ENCODE data around the gene AAK1.

The AAK1 gene

DNA sequence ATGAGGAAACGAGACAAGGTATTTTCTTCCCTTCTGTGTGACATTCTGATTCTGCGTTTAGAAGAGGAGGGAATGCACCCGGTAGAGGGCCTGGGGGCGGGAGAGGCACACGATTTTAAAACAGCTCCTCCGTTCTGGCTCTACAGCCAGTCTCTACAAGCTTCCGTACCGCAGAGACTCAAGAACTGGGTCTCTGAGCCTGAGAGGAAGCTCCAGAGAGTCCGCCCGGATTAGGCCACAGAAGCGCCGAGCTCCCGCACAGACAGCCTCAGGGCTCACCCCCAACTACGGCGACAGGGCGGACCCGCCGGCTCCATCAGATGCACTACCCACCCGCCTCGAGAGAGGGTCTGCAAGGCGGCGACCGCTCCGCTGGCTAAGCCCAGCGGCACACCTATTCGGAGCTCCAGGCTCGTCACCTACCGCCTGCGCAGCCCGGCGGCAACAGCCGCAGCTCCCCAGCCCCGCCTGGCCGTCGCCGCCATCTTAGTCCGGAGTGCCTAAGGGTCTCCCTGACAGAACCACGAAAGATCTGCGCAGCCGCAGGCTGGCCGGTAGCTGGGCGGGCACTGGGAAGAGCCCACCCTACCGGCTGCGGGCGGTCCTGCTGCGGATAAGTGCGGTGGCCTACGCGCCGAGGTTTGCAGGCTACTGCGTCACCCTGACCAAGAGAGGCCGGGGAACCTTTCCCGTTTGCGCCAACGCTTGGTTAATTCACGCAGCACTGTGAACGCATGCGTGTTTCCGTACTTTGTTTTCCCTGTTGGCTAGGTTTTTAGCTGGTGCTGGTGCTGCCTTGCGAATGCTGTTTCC lies 206.4 kb downstream of the AAK1 start, which contains the start of gene NFU1:
TSS of gene NFU1 (minus strand) at position 498 of the 813 bp plus-strand sequence. CDS start at position 485, 13 bp downstream.
- TF ChIP-seq, protein P1, sequence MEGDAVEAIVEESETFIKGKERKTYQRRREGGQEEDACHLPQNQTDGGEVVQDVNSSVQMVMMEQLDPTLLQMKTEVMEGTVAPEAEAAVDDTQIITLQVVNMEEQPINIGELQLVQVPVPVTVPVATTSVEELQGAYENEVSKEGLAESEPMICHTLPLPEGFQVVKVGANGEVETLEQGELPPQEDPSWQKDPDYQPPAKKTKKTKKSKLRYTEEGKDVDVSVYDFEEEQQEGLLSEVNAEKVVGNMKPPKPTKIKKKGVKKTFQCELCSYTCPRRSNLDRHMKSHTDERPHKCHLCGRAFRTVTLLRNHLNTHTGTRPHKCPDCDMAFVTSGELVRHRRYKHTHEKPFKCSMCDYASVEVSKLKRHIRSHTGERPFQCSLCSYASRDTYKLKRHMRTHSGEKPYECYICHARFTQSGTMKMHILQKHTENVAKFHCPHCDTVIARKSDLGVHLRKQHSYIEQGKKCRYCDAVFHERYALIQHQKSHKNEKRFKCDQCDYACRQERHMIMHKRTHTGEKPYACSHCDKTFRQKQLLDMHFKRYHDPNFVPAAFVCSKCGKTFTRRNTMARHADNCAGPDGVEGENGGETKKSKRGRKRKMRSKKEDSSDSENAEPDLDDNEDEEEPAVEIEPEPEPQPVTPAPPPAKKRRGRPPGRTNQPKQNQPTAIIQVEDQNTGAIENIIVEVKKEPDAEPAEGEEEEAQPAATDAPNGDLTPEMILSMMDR (IDR thresholded peaks at IDR 0.05; ENCODE audit: low read depth, low read length, missing control alignments): peak; percentile 64
- peak; percentile 74 for DNase-seq (ENCODE audit: extremely low read depth, low read depth)
- H3K4me3 ChIP-seq (replicated peaks; ENCODE audit: low read depth, low read length): peak within 1 kb of the TSS; percentile 66

DNA sequence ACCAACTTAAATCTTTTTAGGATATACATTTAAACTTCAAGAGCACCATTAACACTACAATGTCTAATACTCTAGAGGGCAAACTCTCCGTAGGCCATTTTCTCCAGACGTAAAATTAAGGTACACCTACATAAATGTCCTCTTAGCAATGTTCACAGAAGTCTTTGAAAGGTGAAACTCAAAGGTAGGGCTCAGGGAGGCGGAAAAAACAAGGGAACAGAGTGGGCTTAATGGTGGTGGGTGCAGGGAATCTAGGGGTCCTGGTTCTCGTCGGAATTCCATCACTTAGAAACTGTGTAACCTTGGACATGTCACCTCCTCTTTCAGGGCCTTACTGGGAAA lies 207.0 kb downstream of the AAK1 start:
- TF ChIP-seq, protein P1 (IDR thresholded peaks at IDR 0.05; ENCODE audit: low read depth, low read length, missing control alignments): no peak
- H3K4me3 ChIP-seq (replicated peaks; ENCODE audit: low read depth, low read length): peak overlapping the region; percentile 66
- no peak for DNase-seq (ENCODE audit: extremely low read depth, low read depth)

DNA sequence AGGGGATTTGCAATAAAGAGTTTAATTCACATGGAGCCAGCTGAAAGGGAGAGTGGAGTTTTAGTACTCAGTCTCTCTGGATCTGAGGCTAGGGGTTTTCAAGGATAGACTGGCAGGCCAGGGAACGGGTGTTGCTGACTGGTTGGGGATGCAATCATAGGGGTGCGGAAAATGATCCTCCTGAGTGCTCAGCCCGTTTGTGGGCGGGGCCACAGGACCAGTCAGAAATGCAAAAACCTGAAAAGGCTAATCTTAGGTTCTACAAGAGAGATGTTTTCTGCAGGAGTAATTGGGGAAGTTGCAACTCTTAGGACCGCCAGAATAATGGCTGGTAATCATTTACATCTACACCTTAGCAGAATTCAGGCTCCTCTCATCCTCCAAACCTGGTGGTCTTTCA lies 208.8 kb downstream of the AAK1 start:
- TF ChIP-seq, protein P1 (IDR thresholded peaks at IDR 0.05; ENCODE audit: low read depth, low read length, missing control alignments): no peak
- no peak for DNase-seq (ENCODE audit: extremely low read depth, low read depth)
- no peak overlapping the region for H3K4me3 ChIP-seq (replicated peaks; ENCODE audit: low read depth, low read length)

DNA sequence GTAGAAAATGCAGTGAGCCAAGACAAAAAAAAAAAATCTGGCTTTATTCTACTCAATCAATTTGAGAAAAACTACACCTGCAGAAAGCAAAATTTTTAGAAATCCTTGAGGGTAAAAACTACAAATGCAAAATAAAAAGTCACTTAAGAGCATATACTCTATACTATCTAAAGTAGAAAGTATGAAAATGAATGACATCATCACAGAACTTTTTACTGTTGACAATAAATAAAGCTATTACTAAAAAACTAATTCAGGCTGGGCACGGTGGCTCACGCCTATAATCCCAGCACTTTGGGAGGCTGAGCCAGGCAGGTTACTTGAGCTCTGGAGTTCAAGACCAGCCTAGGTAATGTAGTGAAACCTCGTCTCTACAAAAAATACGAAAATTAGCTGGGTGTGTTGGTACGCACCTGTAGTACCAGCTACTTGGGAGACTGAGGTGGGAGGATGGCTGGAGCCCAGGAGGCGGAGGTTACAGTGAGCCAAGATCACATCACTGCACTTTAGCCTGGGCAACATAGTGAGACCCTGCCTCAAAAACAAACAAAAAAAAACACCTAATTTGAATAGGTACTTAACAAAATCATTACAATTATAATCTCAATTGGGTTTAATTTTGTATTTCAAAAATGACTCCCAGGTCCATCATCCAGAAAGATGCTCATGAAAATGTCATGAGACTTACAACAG lies 213.9 kb downstream of the AAK1 start:
- TF ChIP-seq, protein P1 (IDR thresholded peaks at IDR 0.05; ENCODE audit: low read depth, low read length, missing control alignments): no peak
- no peak overlapping the region for H3K4me3 ChIP-seq (replicated peaks; ENCODE audit: low read depth, low read length)
- DNase-seq (ENCODE audit: extremely low read depth, low read depth): no peak

DNA sequence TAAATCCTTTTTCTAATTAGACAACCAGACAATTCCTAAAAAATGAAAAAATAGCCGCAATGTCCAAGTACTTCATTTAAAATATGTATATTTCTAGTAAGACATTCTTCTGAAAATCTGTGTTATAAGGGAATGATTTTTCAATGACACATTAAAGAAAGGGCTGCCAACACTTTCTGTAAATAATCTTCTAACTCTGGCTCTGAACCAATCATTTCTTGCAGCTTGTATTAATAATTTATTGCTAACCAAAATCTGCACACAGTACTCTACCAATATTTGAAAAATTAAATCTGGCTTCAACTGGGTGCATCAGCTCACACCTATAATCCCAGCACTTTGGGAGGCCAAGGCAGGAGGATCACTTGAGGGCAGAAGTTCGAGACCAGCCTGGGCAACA lies 214.6 kb downstream of the AAK1 start:
- no peak for DNase-seq (ENCODE audit: extremely low read depth, low read depth)
- TF ChIP-seq, protein P1 (IDR thresholded peaks at IDR 0.05; ENCODE audit: low read depth, low read length, missing control alignments): no peak
- H3K4me3 ChIP-seq (replicated peaks; ENCODE audit: low read depth, low read length): no peak overlapping the region

DNA sequence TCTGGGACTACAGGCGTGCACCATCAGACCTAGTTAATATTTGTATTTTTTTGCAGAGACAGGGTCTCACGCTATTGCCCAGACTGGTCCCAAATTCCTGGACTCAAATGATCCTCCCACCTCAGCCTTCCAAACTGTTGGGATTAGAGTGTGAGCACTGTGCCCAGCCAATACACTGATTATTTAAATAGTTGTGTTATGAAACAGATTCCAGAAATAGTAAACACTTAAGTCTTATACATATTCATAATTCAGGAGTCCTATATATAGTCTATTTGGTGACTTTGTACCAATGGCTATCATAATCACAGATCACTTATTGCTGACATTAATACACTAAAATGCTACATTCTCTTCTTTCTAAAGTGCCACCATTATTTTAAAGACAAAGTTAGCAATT lies 219.1 kb downstream of the AAK1 start:
- no peak overlapping the region for H3K4me3 ChIP-seq (replicated peaks; ENCODE audit: low read depth, low read length)
- TF ChIP-seq, protein P1 (IDR thresholded peaks at IDR 0.05; ENCODE audit: low read depth, low read length, missing control alignments): no peak
- DNase-seq (ENCODE audit: extremely low read depth, low read depth): no peak

Data from HFF-Myc (cell line).